ENCODE results near the gene ATG4B.
"Not testable (repeated sequence)": the region's sequence is repeated elsewhere in the genome, so short reads cannot be mapped to it uniquely, and the experiment has no call there.

ATG4B gene

DNA sequence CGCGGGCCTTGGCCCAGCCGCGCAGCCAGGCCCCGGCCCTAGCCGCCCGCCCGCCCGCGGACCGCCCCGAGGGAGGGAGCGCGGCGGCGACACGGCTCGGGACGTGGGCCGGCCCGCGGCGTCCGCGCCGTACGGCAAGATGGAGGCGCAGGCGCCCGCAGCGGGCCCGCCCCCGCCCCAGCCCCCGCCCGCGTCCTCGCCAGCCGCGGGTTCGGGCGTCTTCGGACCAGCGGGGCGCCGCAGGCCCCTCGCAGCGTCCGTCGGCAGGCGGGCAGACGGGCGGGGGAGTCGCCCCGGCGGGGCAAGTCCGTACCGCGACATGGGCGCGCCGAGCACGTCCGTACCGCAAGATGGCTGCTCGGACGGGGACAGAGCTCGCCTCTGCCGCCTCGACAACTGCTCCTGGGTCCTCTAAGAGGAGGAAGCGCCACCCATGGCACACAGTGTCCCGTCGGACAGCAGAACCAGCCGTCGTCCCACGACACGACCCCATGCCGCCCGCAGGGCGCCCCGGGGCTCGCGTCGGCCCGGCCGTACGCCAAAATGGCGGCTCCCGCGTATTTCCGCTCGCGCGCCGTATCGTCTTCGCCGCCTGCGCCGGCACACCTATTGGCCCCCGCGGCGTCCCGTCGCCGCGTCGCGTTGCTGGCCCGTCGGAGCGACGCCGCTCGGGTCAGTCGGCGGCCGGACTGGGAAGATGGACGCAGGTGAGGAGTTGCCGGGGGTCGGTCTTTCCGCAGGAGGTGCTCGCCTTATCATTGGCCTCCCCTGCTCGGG lies at the start of gene ATG4B, which contains the start of gene THAP4:
TSS of gene ATG4B (plus strand) at position 676 of the 777 bp plus-strand sequence. CDS start at position 698, 22 bp downstream.
TSS of gene THAP4 (minus strand) at position 141 of the 777 bp plus-strand sequence. CDS start 141 bp downstream, outside the sequence.
- peak; percentile 75 for DNase-seq (ENCODE audit: low read depth)

DNA sequence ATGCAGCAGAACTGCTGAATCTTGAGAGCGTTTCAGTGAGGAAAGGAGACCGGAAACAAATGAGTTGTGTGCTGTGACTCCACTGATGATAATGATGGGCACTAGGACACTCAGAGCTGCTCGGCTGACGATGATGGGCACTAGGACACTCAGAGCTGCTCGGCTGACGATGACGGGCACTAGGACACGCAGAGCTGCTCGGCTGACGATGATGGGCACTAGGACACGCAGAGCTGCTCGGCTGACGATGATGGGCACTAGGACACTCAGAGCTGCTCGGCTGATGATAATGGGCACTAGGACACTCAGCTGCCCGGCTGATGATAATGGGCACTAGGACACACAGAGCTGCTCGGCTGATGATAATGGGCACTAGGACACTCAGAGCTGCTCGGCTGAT lies 47.6 kb upstream of the ATG4B start:
- not testable (repeated sequence) for DNase-seq (ENCODE audit: low read depth)

DNA sequence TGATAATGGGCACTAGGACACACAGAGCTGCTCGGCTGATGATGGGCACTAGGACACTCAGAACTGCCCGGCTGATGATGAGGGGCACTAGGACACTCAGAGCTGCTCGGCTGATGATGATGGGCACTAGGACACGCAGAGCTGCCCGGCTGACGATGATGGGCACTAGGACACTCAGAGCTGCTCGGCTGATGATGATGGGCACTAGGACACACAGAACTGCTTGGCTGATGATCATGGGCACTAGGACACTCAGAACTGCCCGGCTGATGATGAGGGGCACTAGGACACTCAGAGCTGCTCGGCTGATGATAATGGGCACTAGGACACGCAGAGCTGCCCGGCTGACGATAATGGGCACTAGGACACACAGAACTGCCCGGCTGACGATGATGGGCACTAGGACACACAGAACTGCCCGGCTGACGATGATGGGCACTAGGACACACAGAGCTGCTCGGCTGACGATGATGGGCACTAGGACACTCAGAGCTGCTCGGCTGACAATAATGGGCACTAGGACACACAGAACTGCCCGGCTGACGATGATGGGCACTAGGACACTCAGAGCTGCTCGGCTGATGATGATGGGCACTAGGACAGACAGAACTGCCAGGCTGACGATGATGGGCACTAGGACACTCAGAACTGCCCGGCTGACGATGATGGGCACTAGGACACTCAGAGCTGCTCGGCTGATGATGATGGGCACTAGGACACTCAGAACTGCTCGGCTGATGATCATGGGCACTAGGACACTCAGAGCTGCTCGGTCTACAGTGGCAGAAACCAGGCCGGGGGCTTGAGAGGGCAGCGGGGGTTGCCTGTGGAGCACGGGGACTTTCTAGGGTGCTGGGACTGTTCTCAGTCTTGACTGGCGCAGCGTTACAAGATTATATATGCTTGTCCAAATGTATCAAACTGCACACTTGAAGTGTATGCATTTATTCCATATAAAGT lies 46.7 kb upstream of the ATG4B start:
- not testable (repeated sequence) for DNase-seq (ENCODE audit: low read depth)

DNA sequence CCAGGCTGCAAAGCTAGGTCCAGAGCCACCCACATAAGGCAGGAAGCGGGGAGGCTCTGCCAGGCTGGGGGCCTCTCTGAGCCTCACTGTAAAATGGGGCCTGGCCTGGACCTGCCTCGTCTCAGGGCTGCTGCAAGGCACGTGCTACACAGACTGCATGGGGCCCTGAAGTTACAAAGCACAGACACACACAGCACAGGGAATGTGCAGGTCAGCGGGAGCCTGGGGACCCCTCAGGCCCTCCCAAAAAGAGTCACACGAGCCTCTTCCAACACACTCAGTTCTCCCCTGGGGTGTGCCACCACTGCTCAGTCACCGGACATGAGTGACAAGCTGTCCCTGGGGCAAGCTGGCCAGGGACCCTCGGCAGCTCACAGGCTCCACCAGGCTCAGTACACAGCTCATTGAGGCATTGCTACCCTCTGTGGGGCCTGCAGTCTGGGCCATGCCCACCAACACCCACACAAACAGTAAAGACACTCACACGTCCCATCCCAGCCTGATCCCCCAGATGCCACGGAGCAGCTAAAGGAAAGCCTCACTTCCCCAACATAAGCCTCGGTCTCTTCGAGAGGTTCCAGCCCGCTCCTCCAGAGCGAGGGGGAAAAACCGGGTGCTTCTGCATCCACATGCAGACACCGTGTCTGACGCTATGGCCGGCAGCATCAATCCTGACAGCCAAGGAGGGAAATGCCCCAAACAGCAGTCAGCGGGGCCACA lies 45.2 kb upstream of the ATG4B start:
- no peak for DNase-seq (ENCODE audit: low read depth)

DNA sequence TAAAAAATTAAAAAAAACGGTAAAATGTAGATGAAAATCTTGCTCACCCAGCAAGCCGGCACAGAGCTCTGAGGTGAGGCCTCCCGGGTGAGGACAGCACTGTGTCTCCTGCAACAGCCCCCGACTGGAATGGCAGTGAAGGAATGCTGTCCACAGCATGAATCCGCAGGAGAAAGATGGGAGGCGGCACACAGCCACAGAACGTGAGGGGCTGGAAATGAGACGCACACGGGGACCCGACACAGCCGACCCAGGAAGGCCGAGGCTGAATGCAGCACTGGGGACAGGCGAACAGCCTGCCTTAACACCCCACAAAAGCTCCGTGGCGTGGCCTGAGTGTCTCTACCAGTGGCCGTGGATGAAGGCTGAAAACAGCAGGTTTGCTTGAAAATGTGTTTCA lies 44.2 kb upstream of the ATG4B start:
- DNase-seq (ENCODE audit: low read depth), result no peak

DNA sequence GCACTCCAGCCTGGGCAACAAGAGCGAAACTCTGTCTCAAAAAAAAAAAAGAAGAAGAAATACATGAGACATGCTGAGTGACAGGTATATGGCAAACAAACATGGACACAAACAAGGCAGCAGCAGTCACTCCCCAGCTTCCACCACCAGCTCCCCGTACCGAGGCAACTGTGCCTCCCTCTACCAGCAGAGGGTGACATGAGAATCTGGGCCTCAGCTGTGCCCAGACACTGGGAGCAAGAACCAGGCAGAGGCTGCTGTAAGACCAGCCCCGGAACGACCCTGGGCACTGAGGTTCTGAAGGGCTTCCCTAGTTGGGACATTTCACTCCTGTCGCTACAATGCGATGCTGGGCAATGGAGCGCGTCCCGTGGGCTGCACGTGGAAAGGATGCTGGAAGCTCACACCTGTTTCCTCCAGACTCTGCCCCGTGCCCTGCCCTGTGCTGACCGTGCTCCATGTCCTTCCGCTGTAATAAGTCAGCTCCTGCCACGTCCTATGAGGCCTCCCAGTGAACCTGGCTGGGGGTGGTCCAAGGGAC lies 41.8 kb upstream of the ATG4B start:
- no peak for DNase-seq (ENCODE audit: low read depth)

DNA sequence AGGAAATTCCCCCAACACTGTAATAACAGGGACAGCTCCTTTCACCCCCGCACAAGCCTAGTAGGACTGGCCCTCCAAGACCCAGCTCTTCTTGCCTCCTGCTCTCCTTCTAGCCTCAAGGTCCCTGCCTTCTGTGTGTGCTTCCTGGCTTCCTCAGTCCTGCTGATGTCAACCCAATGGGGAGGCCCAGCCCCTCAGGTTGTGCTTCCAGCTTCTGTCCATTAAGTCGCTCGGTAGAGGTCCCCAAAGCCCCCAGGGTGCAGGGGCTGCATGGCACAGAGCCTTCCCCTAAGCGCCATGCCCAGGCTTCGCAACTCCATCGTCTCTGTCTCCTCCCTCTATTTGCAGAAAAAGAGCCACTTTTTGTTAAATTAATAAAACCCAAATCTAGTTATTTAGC lies 39.9 kb upstream of the ATG4B start:
- no peak for DNase-seq (ENCODE audit: low read depth)

DNA sequence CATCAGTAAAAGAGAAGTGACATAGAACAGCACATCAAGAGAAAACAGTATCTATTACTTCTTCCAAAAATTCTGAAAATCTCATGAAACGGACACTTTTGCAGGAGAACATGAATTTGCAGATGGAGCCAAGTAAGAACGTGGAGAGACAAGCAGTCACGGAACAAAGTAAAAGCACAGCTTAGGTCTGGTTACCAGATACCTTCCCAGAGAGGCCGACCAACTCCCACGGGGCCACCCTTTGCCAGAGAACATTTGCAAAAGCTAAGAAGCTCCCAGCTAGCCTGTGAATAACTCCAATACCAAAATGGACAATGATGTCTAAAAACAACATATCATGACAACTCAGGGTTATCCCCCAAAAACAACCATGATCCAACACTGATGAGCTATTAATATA lies 39.4 kb upstream of the ATG4B start:
- DNase-seq (ENCODE audit: low read depth), result no peak

DNA sequence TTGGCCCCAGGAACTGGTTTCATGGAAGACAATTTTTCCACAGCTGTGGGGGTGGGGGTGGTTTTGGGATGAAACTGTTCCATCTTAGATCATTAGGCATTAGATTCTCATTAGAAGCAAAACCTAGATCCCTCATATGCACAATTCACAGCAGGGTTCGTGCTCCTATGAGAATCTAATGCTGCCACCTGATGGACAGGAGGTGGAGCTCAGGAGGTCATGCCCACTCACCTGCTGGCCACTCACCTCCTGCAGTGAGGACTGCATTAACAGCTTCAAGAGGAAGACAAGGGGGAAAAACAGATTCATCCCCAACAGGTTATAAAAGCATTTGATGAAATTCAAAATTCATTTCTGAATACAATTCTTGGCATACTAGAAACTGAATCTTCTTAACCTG lies 39.0 kb upstream of the ATG4B start:
- DNase-seq (ENCODE audit: low read depth), result no peak

DNA sequence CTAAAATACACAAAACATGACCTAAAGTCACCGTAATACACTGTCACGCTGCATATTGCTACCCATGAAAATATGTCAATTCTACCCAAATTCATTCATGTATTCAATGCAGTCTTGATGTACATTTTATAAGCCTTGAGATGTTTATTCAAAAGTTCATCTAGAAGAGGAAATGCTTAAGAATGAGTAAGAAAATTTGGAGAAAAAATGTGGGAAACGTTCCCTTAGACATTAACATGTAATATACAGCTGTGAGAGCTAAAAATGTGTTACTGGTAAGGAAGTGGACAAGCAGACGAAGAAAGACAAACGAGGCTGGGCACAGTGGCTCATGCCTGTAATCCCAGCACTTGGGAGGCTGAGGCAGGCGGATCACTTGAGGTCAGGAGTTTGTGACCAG lies 37.9 kb upstream of the ATG4B start:
- no peak for DNase-seq (ENCODE audit: low read depth)

DNA sequence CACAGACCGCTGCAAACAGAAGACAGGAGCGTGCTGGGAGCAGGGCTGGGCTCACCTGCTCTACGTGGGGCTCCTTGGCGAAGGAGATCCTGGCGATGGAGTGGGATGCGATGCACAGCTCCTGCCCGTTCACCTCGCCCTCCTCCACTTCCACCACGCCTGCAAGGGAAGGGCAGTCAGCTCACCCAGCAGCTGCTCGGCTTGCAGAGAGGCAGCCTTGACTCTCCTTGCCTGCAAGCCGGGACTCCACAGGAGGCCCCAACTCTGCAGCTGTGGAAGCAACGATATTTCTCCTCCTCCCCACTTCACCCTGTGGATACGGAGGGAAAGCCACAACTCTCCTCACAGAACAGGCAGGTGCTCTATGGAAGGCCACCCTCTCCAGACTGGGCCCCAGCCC lies 35.7 kb upstream of the ATG4B start:
- DNase-seq (ENCODE audit: low read depth), result no peak

DNA sequence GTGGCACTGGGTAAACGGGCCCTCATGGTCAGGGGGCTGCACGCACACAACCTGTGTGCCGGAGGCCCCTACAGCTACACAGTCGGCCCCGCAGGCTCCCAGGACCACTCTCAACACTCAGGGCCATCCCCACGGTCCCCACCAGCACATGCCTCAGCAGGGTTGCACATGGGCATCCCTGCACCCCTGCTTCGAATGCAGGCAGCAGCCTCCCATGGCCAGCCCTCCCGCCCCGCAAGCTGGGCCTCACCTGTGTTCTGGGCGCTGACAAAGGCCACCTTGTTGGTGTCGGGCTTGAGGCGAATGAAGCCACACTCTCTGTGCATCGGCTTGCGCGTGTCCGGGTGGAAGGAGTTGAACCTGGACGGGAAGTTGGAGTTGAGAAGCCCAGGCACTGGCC lies 34.8 kb upstream of the ATG4B start:
- no peak for DNase-seq (ENCODE audit: low read depth)

DNA sequence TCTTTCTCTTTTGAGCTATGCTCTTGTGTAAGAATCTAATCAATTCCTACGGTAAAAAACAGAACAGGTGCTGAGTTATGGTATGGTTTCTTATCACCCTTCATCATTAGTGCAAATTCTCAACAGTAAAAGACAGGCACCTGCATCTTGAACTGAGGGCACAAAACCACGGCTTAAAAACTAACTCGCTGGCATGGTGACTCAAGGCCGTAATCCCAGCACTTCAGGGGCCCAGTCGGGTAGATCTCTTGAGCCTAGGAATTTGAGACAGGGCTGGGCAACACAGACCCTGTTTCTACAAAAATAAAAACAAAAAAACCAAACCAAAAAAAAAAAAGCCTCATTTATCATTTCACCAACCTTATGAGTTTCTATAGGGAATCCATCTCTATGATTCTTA lies 33.8 kb upstream of the ATG4B start:
- no peak for DNase-seq (ENCODE audit: low read depth)

DNA sequence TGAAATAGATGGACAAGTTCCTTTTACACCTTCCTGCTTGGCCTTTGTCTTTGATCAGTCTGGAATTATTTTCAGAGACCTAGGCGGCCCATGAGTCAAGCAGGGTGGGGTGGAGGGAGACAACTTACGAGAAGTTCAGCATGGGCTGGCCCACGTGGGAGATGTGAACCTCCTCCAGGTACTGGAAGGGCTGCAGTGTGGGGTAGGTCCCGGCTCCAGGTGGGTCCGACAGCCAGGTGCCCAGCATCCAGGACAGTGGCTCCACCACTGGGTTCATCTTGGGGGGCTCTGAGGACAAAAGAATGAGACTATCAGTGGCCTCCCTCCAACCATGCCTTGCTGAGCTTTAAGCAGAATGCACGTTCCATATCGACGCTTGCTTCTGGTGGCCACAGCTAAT lies 31.3 kb upstream of the ATG4B start:
- no peak for DNase-seq (ENCODE audit: low read depth)

DNA sequence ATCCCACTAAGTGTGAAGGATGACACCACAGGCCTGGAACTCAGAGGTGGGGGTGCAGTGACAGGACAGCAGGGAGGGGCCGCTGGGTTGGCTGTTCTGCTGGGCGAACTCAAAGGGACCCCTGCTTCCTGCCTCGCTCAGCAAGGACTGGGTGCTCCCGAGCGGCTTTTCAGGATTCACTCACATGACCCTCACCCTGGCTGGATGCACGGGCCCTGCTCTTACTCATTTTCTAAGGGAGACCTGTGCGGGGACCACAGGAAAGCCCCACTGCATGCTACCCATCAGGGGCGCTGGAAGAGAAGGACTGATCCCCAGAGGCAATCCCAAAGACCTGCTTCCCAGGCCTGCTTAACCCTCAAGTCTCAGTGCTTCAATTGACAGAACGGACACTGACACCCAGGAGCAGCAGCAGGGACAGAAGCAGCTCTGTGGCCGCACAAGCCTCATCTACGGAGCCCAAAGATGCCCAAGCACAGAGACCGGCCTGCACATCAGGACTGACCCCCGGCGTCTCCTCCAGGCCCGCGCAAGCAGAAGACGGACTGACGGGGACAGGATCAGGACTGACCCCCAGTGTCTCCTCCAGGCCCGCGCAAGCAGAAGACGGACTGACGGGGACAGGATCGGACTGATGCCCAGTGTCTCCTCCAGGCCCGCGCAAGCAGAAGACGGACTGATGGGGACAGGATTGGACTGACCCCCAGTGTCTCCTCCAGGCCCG lies 30.2 kb upstream of the ATG4B start:
- DNase-seq (ENCODE audit: low read depth), result no peak

DNA sequence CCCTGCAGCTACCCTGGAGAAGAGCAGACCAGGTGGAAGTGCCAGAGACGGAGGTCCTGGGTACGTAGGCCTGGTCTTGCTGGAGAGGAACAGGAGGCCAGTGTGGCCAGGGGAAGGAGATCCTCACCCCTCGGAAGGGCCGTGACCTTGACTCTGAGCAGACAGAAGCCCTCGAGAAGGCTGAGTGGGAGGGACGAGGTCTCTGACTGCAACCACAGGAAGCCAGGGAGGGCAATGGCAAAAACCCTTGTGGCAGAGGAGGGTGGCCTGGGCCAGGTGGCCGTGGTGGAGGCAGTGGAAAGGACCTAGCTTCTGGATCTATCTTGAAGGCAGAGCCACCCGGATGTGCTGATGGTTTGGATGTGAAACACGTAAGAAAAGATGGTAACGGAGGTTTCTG lies 28.6 kb upstream of the ATG4B start:
- DNase-seq (ENCODE audit: low read depth), result peak; percentile 47

DNA sequence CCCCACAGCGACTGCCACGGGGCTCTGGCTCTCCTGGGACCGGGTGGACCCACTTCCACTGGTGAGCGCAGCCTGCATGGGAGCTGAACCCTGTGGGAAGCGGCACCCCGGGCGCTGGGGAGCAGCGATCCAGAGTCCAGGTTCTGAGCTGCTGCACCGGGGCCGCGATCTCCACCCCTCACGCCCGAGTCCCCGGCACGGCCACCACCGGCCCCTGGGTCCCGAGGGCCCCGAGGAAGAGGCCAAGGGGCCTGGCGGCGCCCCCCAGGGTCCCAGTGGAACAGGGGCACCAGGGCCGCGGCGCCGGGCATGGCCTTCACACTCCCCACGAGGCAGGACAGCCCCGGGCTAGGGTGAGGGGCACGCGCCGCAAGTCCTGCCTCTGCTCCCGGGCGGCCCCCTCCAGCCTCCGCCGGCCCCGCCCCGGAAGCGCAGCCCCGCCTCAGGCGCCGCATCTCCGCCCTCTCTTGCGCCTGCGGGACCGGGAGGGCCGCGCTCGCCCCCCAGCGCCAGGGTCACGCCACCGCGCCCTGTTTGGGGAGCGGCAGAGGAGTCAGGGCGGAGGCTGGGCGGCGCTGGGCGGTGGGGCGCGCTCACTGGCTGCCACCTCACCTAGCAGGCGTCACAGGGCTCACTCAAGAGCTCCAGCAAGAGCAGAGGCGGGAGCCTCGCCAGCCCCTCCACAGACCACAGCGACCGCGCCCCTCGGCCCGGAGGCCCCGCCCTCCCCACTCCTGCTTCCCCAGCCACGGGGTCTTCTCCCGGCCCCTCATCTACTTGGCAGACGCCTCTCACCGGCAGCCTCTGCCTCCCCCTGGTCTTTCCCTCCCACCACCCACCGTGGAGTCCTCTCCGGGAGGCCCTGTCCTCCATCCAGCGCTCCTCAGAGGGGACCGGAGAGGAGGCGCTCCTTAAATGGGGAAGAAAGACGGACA lies 27.4 kb upstream of the ATG4B start:
- peak; percentile 75 for DNase-seq (ENCODE audit: low read depth)

DNA sequence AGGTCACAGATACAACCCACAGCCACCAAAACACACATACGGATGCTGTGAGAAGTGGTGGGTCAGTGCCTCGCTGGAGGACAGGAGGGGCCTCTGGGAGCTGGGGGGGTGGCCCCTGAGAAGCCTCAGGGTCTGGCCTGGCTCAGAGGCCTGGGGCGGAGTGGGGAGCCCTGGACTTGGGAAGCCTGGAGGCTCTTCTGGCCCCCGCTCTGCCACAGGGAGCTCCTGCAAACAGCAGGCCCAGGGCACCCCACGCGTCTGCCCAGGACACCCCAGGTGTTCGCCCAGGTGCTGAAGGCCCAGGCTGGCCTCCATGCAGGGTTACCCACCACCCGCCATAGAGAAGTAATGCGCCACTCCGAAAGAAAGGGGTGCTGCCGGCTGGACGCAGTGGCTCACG lies 26.4 kb upstream of the ATG4B start:
- DNase-seq (ENCODE audit: low read depth), result no peak

DNA sequence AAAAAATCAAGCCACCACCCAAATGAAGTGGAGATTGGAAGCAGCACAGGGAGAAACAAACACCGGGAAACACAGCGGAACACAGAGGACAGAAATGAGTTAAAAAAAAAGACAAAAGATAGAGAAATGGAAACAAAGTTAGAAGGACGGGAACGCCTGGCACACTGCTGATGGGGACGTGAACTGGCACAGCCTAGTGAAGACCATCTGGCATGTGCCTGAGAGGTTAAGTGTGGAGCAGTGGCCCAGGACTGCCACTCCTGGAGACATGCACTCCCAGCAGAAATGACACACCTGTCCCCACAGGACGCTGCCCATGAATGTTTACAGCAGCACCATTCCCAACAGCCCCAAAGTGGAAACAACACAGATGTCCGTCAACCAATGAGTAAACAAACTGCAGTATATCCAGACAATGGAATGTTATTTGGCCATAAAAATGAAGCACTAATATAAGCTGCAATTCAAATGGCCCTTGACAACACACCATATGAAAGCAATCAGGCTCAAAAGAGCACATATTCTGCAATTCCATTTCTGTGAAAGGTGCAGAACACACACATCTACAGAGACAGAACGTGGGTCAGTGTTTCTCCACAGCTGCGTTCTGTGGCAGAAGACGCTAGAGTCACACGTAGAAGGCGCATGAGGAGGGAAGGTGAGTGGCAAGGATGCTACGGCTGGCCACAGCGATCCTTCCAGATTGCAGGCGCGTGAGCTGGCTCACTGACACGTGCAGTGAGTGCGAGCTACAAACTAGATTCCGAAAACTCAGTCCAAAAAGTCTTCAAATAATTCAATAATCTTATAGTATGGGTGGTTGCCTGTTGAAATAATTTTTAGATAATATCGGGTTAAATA lies 25.1 kb upstream of the ATG4B start:
- DNase-seq (ENCODE audit: low read depth), result no peak
